Thymus (tissue), 11 donors: ENCODE results near the gene GINS2. TPM values are rescaled to one million over a fixed set of nuclear protein-coding genes. Genes with fewer than 3 reads are reported as not detected.

ENCODE experiments used
- DNase-seq, 9 donors: peaks; one replicate each; pipeline ENCODE4 v3.0.0-alpha.2; 2013; ENCODE audit warnings: low spot score in 9 of 9, low read depth in 6 of 9, missing footprints in 1 of 9
- H3K27ac ChIP-seq, 2 donors: one replicate each; pipeline ENCODE4 v1.5.1; 2013; ENCODE audit warnings: control low read depth in 1 of 2, low read depth in 1 of 2, low read length in 1 of 2, mild to moderate bottlenecking in 1 of 2, moderate library complexity in 1 of 2
- H3K27me3 ChIP-seq, 2 donors: one replicate each; pipeline ENCODE4 v1.5.1; 2013; ENCODE audit warnings: low read length in 1 of 2; ENCODE audit not compliant: control insufficient read depth in 2 of 2, insufficient read depth in 1 of 2
- H3K36me3 ChIP-seq, 2 donors: one replicate each; pipeline ENCODE4 v1.5.1; 2013; ENCODE audit warnings: low read length in 1 of 2, mild to moderate bottlenecking in 1 of 2, moderate library complexity in 1 of 2; ENCODE audit not compliant: control insufficient read depth in 2 of 2, insufficient read depth in 2 of 2
- H3K4me1 ChIP-seq, 2 donors: one replicate each; pipeline ENCODE4 v1.5.1; 2013; ENCODE audit warnings: low read length in 2 of 2; ENCODE audit not compliant: control insufficient read depth in 2 of 2, insufficient read depth in 2 of 2
- H3K4me3 ChIP-seq, 2 donors: one replicate each; pipeline ENCODE4 v1.5.1; 2013; ENCODE audit warnings: low read length in 2 of 2, control low read depth in 1 of 2, mild to moderate bottlenecking in 1 of 2
- H3K9me3 ChIP-seq, 2 donors: one replicate each; pipeline ENCODE4 v1.5.1; 2013; ENCODE audit warnings: low read length in 1 of 2, mild to moderate bottlenecking in 1 of 2; ENCODE audit not compliant: control insufficient read depth in 2 of 2, insufficient read depth in 1 of 2
- WGBS: extraction: QIAGEN DNeasy Blood & Tissue Kit; methylation state at CpG from one replicate; pipeline ENCODE4 v1.1.7; 2013; 5-methylcytosine and 5-hydroxymethylcytosine counted together
- polyA plus RNA-seq: library from polyadenylated mRNA; stranded (reverse); fragments of 200-250 nt; gene quantifications from one replicate; pipeline ENCODE4 v1.2.3, GENCODE V29; 2013
- total RNA-seq: library from RNA; stranded (reverse); fragments of 120-200 nt; gene quantifications from one replicate; pipeline ENCODE4 v1.2.4, GENCODE V29; 2013
- donor health status: healthy.

GINS2 gene
- total and polyA plus RNA-seq, 2 donors = 1.4 to 23.2 TPM

GRCh38 chr16:85689285-85689949 is 663 bp upstream of the GINS2 start:
- H3K27me3 ChIP-seq = peaks cover 0 to 2% of the 10 kb centered on the region in 2 donors
- H3K9me3 ChIP-seq = no peaks in the 10 kb centered on the region
- no peak for DNase-seq
- 50% methylated on average over 27 of the region's 27 CpGs for WGBS
- H3K27ac ChIP-seq = no peak overlapping the region
- peaks cover 14 to 22% of the 10 kb centered on the region in 2 donors for H3K4me1 ChIP-seq
- peaks cover 0 to 3% of the 10 kb centered on the region in 2 donors for H3K36me3 ChIP-seq
- H3K4me3 ChIP-seq = peak overlapping the region; percentile 22 to 64

- no peak overlapping the region for H3K27ac ChIP-seq
- no peaks in the 10 kb centered on the region for H3K9me3 ChIP-seq
- H3K4me1 ChIP-seq = peaks cover 14 to 22% of the 10 kb centered on the region in 2 donors
- peak overlapping the region in 1 of 2 donors; percentile 51 for H3K4me3 ChIP-seq
- peaks cover 0 to 3% of the 10 kb centered on the region in 2 donors for H3K36me3 ChIP-seq
- WGBS = 85% methylated on average over 49 of the region's 49 CpGs
- H3K27me3 ChIP-seq = peaks cover 0 to 2% of the 10 kb centered on the region in 2 donors
- no peak for DNase-seq
Observed at GRCh38 chr16:85687651-85688471, 893 bp downstream of the GINS2 start.

GRCh38 chr16:85686912-85687591 is 1.7 kb downstream of the GINS2 start:
- Histone ChIP-seq H3K27me3 (peaks cover 0 to 2% of the 10 kb centered on the region in 2 donors), H3K9me3 (no peaks in the 10 kb centered on the region), H3K27ac (no peak overlapping the region), H3K36me3 (peaks cover 0 to 5% of the 10 kb centered on the region in 2 donors), H3K4me1 (peaks cover 14 to 22% of the 10 kb centered on the region in 2 donors), H3K4me3 (peak overlapping the region in 1 of 2 donors; percentile 51)
- peak in 1 of 9 donors; percentile 23 for DNase-seq
- 81% methylated on average over 15 of the region's 15 CpGs for WGBS

- H3K9me3 ChIP-seq = no peaks in the 10 kb centered on the region
- 99% methylated on average over 2 of the region's 2 CpGs for WGBS
Observed at GRCh38 chr16:85685251-85685650, 3.5 kb downstream of the GINS2 start.

GRCh38 chr16:85683363-85683762 is 5.4 kb downstream of the GINS2 start:
- Histone ChIP-seq H3K27me3 (no peaks in the 10 kb centered on the region), H3K4me3 (no peak overlapping the region), H3K36me3 (peaks cover 18 to 32% of the 10 kb centered on the region in 2 donors), H3K4me1 (peaks cover 9 to 16% of the 10 kb centered on the region in 2 donors), H3K27ac (no peak overlapping the region), H3K9me3 (no peaks in the 10 kb centered on the region)
- DNase-seq = no peak

More at GRCh38 chr16:85685251-85685650, 3.5 kb downstream of the GINS2 start:
- H3K4me1 ChIP-seq = peaks cover 14 to 22% of the 10 kb centered on the region in 2 donors
- H3K27ac ChIP-seq = no peak overlapping the region
- DNase-seq = no peak
- H3K27me3 ChIP-seq = peaks cover 0 to 2% of the 10 kb centered on the region in 2 donors
- no peak overlapping the region for H3K4me3 ChIP-seq
- peaks cover 6 to 13% of the 10 kb centered on the region in 2 donors for H3K36me3 ChIP-seq

GRCh38 chr16:85682516-85682915 is 6.2 kb downstream of the GINS2 start:
- H3K4me3 ChIP-seq = no peak overlapping the region

GRCh38 chr16:85681255-85681654 is 7.5 kb downstream of the GINS2 start:
- peaks cover 25 to 50% of the 10 kb centered on the region in 2 donors for H3K36me3 ChIP-seq
- no peak for DNase-seq
- 97% methylated on average over 8 of the region's 8 CpGs for WGBS
- no peak overlapping the region for H3K4me3 ChIP-seq
- no peaks in the 10 kb centered on the region for H3K9me3 ChIP-seq
- peaks cover 0 to 5% of the 10 kb centered on the region in 2 donors for H3K4me1 ChIP-seq
- H3K27ac ChIP-seq = peak overlapping the region in 1 of 2 donors; percentile 26
- H3K27me3 ChIP-seq = no peaks in the 10 kb centered on the region

More at GRCh38 chr16:85682516-85682915, 6.2 kb downstream of the GINS2 start:
- no peaks in the 10 kb centered on the region for H3K27me3 ChIP-seq
- DNase-seq = no peak
- no peak overlapping the region for H3K27ac ChIP-seq
- peaks cover 20 to 40% of the 10 kb centered on the region in 2 donors for H3K36me3 ChIP-seq
- 95% methylated on average over 9 of the region's 9 CpGs for WGBS
- H3K9me3 ChIP-seq = no peaks in the 10 kb centered on the region
- H3K4me1 ChIP-seq = peaks cover 3 to 10% of the 10 kb centered on the region in 2 donors

GRCh38 chr16:85680352-85680944 is 8.3 kb downstream of the GINS2 start:
- H3K4me3 ChIP-seq = no peak overlapping the region
- no peaks in the 10 kb centered on the region for H3K9me3 ChIP-seq
- WGBS = 95% methylated on average over 6 of the region's 6 CpGs
- H3K36me3 ChIP-seq = peaks cover 31 to 58% of the 10 kb centered on the region in 2 donors
- no peaks in the 10 kb centered on the region for H3K27me3 ChIP-seq
- DNase-seq = no peak
- peaks cover 0 to 5% of the 10 kb centered on the region in 2 donors for H3K4me1 ChIP-seq
- H3K27ac ChIP-seq = peak overlapping the region in 1 of 2 donors; percentile 50
